ENCODE data around the gene TNPO3.

Gene TNPO3

DNA sequence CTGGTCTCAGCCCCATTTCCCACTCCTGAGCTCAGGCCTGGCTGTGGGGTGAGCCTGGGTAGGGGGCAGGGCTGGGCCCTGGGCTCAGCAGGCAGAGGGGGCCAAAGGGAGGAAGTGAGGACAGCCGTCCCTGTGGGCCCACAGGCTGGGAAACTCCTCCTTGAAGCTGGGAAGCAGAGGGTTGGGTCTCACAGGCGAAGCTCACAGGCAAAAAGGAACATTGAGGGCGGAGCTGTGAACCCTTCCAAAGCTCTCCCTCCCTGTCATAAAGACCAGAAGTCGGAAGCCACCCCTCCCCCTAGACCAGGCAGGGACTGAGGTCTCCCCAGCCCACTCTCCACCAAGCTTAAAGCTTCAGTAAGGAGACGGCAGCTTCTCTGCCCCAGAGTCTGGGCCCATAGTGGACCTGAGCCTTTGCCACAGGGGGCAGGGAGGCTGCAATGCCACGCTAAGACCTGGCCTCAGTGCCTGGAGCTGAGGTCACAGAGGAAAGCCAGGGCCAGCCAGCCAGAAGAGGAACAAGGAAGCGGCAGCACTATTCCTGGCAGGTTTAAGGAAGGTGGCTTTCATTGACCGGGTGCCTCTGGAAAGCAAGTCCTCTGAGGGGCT, 143.4 kb downstream of the TNPO3 start:
- DNase-seq (ENCODE audit: low spot score): no peak
- in situ Hi-C loops (cut with MboI; ENCODE audit: low pct_unique_long_range_greater_than_20kb, low sequenced_read_pairs, unreplicated experiment): no loop called here
- TF ChIP-seq, protein P1, sequence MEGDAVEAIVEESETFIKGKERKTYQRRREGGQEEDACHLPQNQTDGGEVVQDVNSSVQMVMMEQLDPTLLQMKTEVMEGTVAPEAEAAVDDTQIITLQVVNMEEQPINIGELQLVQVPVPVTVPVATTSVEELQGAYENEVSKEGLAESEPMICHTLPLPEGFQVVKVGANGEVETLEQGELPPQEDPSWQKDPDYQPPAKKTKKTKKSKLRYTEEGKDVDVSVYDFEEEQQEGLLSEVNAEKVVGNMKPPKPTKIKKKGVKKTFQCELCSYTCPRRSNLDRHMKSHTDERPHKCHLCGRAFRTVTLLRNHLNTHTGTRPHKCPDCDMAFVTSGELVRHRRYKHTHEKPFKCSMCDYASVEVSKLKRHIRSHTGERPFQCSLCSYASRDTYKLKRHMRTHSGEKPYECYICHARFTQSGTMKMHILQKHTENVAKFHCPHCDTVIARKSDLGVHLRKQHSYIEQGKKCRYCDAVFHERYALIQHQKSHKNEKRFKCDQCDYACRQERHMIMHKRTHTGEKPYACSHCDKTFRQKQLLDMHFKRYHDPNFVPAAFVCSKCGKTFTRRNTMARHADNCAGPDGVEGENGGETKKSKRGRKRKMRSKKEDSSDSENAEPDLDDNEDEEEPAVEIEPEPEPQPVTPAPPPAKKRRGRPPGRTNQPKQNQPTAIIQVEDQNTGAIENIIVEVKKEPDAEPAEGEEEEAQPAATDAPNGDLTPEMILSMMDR (IDR thresholded peaks at IDR 0.05; ENCODE audit: extremely low read depth, insufficient read depth, missing control alignments): no peak

DNA sequence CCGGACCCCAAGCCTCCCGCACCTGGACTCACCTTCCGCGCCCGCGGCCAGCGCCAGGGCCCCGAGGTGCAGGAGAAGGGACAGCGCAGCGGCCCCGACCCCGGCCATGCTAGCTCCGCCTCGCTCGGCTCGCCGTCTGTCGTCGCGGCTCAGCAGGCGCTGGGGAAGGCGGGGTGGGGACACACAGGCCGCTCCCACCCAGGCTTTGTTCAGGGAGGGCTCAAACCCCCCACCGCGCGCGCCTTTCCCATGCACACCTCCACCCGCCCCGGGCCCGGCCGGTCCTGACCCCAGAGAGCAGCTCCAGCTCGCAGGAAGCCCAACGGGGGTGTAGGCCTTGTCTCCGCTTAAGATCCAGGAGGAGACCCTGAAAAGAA, 144.4 kb downstream of the TNPO3 start, which contains the start of gene KCP:
TSS of gene KCP (minus strand) at position 141 of the 377 bp plus-strand sequence. CDS start at position 108, 33 bp downstream.
- TF ChIP-seq, protein P1 (IDR thresholded peaks at IDR 0.05; ENCODE audit: extremely low read depth, insufficient read depth, missing control alignments): no peak
- no peak for DNase-seq (ENCODE audit: low spot score)
- in situ Hi-C loops (cut with MboI; ENCODE audit: low pct_unique_long_range_greater_than_20kb, low sequenced_read_pairs, unreplicated experiment): no loop called here

DNA sequence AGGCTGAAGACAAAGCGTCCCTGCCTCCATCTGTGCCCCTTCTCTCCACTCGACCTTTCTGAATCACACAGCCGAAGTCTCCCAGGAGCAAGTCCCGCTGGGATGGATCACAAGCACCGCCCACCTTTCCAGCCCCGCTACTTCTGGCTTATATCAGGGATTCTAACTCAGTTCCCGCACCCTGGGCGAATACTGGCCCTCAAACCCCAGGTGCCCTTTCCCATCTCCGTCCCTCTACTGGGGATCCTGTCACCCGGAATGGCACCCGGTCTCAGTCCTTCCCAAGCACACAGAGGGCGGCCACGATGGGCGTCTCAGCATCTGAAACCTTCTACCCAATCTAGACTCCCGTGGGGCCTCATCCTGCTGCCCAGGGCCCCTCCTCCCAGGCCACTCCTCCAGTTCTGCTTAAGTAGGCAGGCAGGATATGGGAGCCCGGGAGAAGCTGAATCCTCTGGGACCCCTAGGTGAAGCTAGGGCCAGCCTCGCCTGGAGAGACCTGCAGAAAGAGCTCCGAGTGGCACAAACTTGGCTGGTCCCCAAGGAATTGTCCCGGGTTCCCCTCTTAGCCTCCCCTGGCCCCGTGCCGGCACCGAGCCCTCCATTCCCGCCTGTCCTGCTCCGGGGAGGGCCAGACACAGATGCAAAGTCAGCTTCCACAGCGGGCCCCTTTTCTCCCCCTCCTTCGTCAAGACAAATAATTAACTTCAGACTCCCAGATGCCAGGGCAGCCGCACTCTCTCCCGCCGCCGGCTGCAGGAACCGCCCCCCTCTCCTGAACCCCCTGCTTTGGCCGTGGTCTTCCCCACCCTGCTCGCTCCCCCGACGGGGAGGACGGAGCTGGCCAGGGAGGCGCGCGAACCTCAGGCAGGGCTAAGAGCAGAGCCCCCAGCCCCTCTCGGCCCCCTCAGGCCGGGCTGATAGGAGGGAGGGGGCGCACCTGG, 145.0 kb downstream of the TNPO3 start:
- DNase-seq (ENCODE audit: low spot score): no peak
- TF ChIP-seq, protein P1 (IDR thresholded peaks at IDR 0.05; ENCODE audit: extremely low read depth, insufficient read depth, missing control alignments): no peak
- in situ Hi-C loops (cut with MboI; ENCODE audit: low pct_unique_long_range_greater_than_20kb, low sequenced_read_pairs, unreplicated experiment): loop anchor here (10.0 kb wide), 1 partner anchor 175 kb away; no protein-coding TSS in a partner anchor

DNA sequence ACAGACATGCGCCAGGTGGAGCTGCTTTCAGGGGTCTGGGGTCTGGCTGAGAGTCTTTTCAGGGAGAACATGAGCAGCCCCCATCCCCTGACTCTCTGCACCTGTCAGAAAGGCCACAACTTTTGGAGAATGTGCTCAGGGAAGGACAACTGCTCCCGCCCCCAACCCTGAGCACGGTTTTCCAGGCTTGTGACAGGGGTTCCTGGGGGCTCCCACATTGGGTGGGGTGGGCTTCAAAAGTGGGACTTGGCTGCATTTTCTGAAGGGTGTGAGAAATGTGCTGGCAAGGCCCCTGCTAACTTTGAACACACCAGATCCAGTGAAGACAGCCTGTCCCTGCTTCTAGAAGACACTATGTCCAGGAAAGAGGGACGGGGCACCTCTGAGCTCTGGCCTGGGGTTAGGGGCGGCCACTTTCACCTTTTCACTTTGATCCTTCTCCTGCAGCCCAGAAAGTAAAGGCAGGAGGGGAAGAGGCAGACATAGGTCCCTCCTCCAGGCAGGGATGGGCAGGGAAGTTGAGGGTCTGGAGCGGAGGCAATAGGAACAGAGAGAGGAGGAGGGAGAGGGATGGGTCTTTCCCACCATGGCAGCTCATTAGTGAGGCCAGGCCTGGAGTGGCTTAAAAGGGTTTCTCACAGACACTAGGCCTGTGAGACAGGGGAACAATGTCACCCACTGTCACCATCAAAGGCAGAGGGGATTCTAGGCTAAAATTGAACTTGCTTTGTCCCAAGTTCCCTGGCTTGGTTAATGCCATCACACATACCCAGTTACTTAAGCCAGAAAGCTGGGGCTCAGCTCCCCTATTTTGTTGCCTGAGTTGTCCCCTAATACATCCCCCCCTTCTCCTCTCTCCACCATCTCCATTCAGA, 145.9 kb downstream of the TNPO3 start:
- in situ Hi-C loops (cut with MboI; ENCODE audit: low pct_unique_long_range_greater_than_20kb, low sequenced_read_pairs, unreplicated experiment): loop anchor here (10.0 kb wide), 1 partner anchor 176 kb away; no protein-coding TSS in a partner anchor
- TF ChIP-seq, protein P1 (IDR thresholded peaks at IDR 0.05; ENCODE audit: extremely low read depth, insufficient read depth, missing control alignments): no peak
- DNase-seq (ENCODE audit: low spot score): no peak

DNA sequence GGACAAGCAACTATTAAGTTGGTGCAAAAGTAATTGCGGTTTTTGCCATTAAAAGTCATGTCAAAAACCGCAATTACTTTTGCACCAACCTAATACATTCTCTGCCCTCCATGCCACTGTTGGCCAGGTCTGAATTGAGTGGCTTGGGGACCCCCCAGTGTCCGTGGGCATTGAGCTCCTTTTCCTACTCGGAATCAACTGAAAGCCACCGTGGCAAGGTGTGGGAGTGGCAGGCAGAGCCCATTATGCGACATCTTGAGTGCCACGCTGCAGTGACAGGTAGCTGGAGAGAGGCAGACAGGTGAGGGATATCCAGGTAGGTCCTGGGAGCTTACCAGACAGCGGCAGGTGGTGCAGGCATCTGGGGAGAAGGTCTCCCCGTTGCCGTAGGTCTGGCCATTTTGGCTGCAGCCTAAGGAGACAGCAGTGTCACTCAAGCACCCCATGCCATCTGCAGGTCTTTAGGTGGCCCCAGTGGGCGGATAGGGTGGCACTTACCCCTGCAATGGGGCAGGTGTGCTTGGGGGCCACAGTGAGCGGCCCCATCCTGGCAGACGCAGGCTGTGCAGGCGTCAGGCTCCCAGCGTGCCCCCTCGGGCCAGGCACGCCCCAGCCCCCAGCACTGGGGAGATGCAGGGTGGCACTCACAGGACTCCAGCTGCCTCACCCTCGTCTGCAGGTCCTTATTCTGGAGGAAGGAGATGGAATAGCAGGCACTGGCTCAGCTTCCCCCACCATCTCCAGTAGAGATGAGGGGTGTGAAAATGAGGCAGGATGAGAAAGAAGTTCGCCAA, 147.9 kb downstream of the TNPO3 start:
- in situ Hi-C loops (cut with MboI; ENCODE audit: low pct_unique_long_range_greater_than_20kb, low sequenced_read_pairs, unreplicated experiment): loop anchor here (10.0 kb wide), 1 partner anchor 178 kb away; no protein-coding TSS in a partner anchor
- DNase-seq (ENCODE audit: low spot score): no peak
- TF ChIP-seq, protein P1 (IDR thresholded peaks at IDR 0.05; ENCODE audit: extremely low read depth, insufficient read depth, missing control alignments): no peak
